ENCODE measurements around the gene GLTPD2. TPM values are rescaled to one million over a fixed set of nuclear protein-coding genes. Genes with fewer than 3 reads are reported as not detected.
A peak's percentile ranks its signal among the peaks of the same experiment; 100 is the strongest.

The GLTPD2 gene
- total and polyA plus RNA-seq, 2 experiments from 2014 or later, result 40.1 to 100.0 TPM

GRCh38 chr17:4772235-4772613 lies 16.5 kb upstream of the GLTPD2 start:
- H3K27me3 ChIP-seq, result no peaks in the 10 kb centered on the region
- H4K20me1 ChIP-seq (ENCODE audit: insufficient read depth, poor library complexity, severe bottlenecking), result no peaks in the 10 kb centered on the region
- H2AFZ ChIP-seq, result no peak overlapping the region
- H3K9me2 ChIP-seq (replicated peaks; ENCODE audit: insufficient read depth), result no peaks in the 10 kb centered on the region
- 75% methylated on average over 10 of the region's 10 CpGs for WGBS (ENCODE audit: low lambda C conversion rate, missing lambda C conversion rate)
- H3K27ac ChIP-seq, result peak overlapping the region; percentile 78
- no peak for TF ChIP-seq EZH2phosphoT487 (IDR thresholded peaks at IDR 0.05; ENCODE audit: low read depth, severe bottlenecking, unreplicated experiment)
- no peak for TF ChIP-seq EZH2 (IDR thresholded peaks at IDR 0.05; ENCODE audit: borderline replicate concordance)
- no peak for TF ChIP-seq CTCF (IDR thresholded peaks at IDR 0.05; ENCODE audit: poor library complexity)
- no peak for DNase-seq (ENCODE audit: low spot score)
- H3K79me2 ChIP-seq, result no peaks in the 10 kb centered on the region
- H3K4me1 ChIP-seq (ENCODE audit: insufficient read depth), result peaks cover 9% of the 10 kb centered on the region
- H3K9me3 ChIP-seq (ENCODE audit: low read depth), result no peaks in the 10 kb centered on the region
- peak overlapping the region; percentile 62 for H3K4me2 ChIP-seq
- no peak overlapping the region for H3K4me3 ChIP-seq
- no peaks in the 10 kb centered on the region for H3K36me3 ChIP-seq (replicated peaks; ENCODE audit: insufficient read depth, low read depth)

GRCh38 chr17:4777969-4778760 lies 10.6 kb upstream of the GLTPD2 start:
- Histone ChIP-seq H3K27me3 (no peaks in the 10 kb centered on the region), H3K79me2 (no peaks in the 10 kb centered on the region), H3K27ac (peak overlapping the region; percentile 78), H2AFZ (no peak overlapping the region), H3K4me1 (ENCODE audit: insufficient read depth) (peaks cover 3% of the 10 kb centered on the region), H3K4me3 (no peak overlapping the region), H3K4me2 (no peak overlapping the region), H4K20me1 (ENCODE audit: insufficient read depth, poor library complexity, severe bottlenecking) (no peaks in the 10 kb centered on the region), H3K36me3 (replicated peaks; ENCODE audit: insufficient read depth, low read depth) (no peaks in the 10 kb centered on the region), H3K9me3 (ENCODE audit: low read depth) (no peaks in the 10 kb centered on the region), H3K9me2 (replicated peaks; ENCODE audit: insufficient read depth) (no peaks in the 10 kb centered on the region)
- TF ChIP-seq EZH2phosphoT487 (IDR thresholded peaks at IDR 0.05; ENCODE audit: low read depth, severe bottlenecking, unreplicated experiment) (no peak), EZH2 (IDR thresholded peaks at IDR 0.05; ENCODE audit: borderline replicate concordance) (no peak), CTCF (IDR thresholded peaks at IDR 0.05; ENCODE audit: poor library complexity) (no peak)
- DNase-seq (ENCODE audit: low spot score), result peak; percentile 58
- WGBS (ENCODE audit: low lambda C conversion rate, missing lambda C conversion rate), result 41% methylated on average over 9 of the region's 9 CpGs

GRCh38 chr17:4780325-4780955 lies 8.3 kb upstream of the GLTPD2 start:
- no peaks in the 10 kb centered on the region for H3K36me3 ChIP-seq (replicated peaks; ENCODE audit: insufficient read depth, low read depth)
- TF ChIP-seq CTCF (IDR thresholded peaks at IDR 0.05; ENCODE audit: poor library complexity), result no peak
- no peaks in the 10 kb centered on the region for H3K9me3 ChIP-seq (ENCODE audit: low read depth)
- no peak overlapping the region for H2AFZ ChIP-seq
- peak; percentile 26 for DNase-seq (ENCODE audit: low spot score)
- no peaks in the 10 kb centered on the region for H3K79me2 ChIP-seq
- H3K27ac ChIP-seq, result no peak overlapping the region
- peaks cover 3% of the 10 kb centered on the region for H3K4me1 ChIP-seq (ENCODE audit: insufficient read depth)
- no peak overlapping the region for H3K4me3 ChIP-seq
- H3K27me3 ChIP-seq, result no peaks in the 10 kb centered on the region
- H3K9me2 ChIP-seq (replicated peaks; ENCODE audit: insufficient read depth), result no peaks in the 10 kb centered on the region
- WGBS (ENCODE audit: low lambda C conversion rate, missing lambda C conversion rate), result 80% methylated on average over 11 of the region's 11 CpGs
- H3K4me2 ChIP-seq, result no peak overlapping the region
- H4K20me1 ChIP-seq (ENCODE audit: insufficient read depth, poor library complexity, severe bottlenecking), result no peaks in the 10 kb centered on the region

All from hepatocyte (in vitro differentiated cells).